AG20443 (cell line): ENCODE data around the gene SAT1.
"Not testable (repeated sequence)": the region's sequence is repeated elsewhere in the genome, so short reads cannot be mapped to it uniquely, and the experiment has no call there.

Experiments used
- DNase-seq: peaks from one replicate; pipeline ENCODE4 v3.0.0; 2012; ENCODE audit warnings: low spot score, mixed read lengths

SAT1 gene

GRCh38 chrX:23782863-23783588 lies at the start of gene SAT1:
TSS of gene SAT1 (plus strand) at chrX:23783173. CDS start at chrX:23783352, 179 bp downstream.
- DNase-seq, result peak; percentile 89

GRCh38 chrX:23736030-23736429 lies 46.9 kb upstream of the SAT1 start:
- no peak for DNase-seq

GRCh38 chrX:23737413-23737812 lies 45.6 kb upstream of the SAT1 start:
- DNase-seq, result peak; percentile 15

GRCh38 chrX:23742174-23742696 lies 40.7 kb upstream of the SAT1 start:
- peak; percentile 70 for DNase-seq

GRCh38 chrX:23742697-23743622 lies 40.0 kb upstream of the SAT1 start, which contains the start of gene ACOT9:
TSS of gene ACOT9 (minus strand) at chrX:23743276. CDS start at chrX:23743144, 132 bp downstream.
- DNase-seq, result peak; percentile 94

- DNase-seq, result not testable (repeated sequence)
Measured at GRCh38 chrX:23743623-23743971, 39.4 kb upstream of the SAT1 start.

GRCh38 chrX:23745786-23746185 lies 37.2 kb upstream of the SAT1 start:
- DNase-seq, result no peak

- DNase-seq, result no peak
Measured at GRCh38 chrX:23749129-23749528, 33.8 kb upstream of the SAT1 start.

GRCh38 chrX:23749576-23749975 lies 33.4 kb upstream of the SAT1 start:
- no peak for DNase-seq

- DNase-seq, result peak; percentile 60
Measured at GRCh38 chrX:23752740-23753415, 30.1 kb upstream of the SAT1 start.

- no peak for DNase-seq
Measured at GRCh38 chrX:23754664-23755063, 28.3 kb upstream of the SAT1 start.

GRCh38 chrX:23756165-23756564 lies 26.8 kb upstream of the SAT1 start:
- peak; percentile 29 for DNase-seq

GRCh38 chrX:23759821-23760220 lies 23.2 kb upstream of the SAT1 start:
- DNase-seq, result no peak

GRCh38 chrX:23764188-23764984 lies 18.6 kb upstream of the SAT1 start:
- no peak for DNase-seq

GRCh38 chrX:23765449-23765848 lies 17.5 kb upstream of the SAT1 start:
- DNase-seq, result no peak

GRCh38 chrX:23765868-23766267 lies 17.1 kb upstream of the SAT1 start:
- DNase-seq, result no peak

GRCh38 chrX:23766650-23767551 lies 16.1 kb upstream of the SAT1 start:
- DNase-seq, result no peak

GRCh38 chrX:23770142-23770541 lies 12.8 kb upstream of the SAT1 start:
- DNase-seq, result no peak

- not testable (repeated sequence) for DNase-seq
Measured at GRCh38 chrX:23771086-23771485, 11.9 kb upstream of the SAT1 start.

GRCh38 chrX:23773601-23774175 lies 9.3 kb upstream of the SAT1 start:
- DNase-seq, result no peak
